ENCODE results near the gene PELI2.

Gene PELI2

DNA sequence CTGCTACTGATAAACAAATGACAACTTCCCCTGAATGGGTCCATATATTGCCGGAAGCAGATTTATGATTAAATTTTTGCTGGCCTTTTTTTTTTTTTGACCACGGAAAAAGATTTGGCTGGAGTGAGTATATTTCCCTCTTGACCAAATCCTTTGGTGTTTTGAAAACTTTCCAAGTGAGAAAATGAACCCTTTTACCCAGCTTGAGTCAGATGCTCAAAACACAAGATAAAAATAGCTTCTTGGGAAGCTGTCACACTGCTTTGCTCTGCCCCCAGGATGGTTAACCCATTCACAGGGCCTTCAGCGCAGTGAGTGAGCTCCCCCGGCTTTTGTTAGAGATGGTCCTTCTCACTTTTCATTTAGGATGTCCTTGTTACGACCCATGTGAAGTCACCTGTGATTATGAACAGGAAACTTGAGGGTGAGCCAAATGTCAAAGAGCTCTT lies 224.3 kb downstream of the PELI2 start:
- no peaks in the 10 kb centered on the region for H3K9me3 ChIP-seq (ENCODE audit: control insufficient read depth, insufficient read depth, low read depth, low read length)
- no peak overlapping the region for H3K4me3 ChIP-seq (ENCODE audit: low read depth, low read length)
- H3K4me1 ChIP-seq (ENCODE audit: control insufficient read depth, insufficient read depth, low read length), result no peaks in the 10 kb centered on the region
- CTCF ChIA-PET, result interaction anchor here (1.8 kb wide), 1 partner anchor 610 kb away, joined by 5 read pairs; no protein-coding TSS in a partner anchor
- POLR2A ChIA-PET, result no interaction called here
- H3K27ac ChIP-seq (ENCODE audit: extremely low read depth, low read depth, low read length), result no peak overlapping the region
- no peaks in the 10 kb centered on the region for H3K36me3 ChIP-seq (ENCODE audit: control insufficient read depth in 2 of 2, insufficient read depth in 1 of 2, low read length in 2 of 2)
- TF ChIP-seq ZNF501 (tag by site-specific recombination; IDR thresholded peaks at IDR 0.05) (no peak), KLF17 (tag by site-specific recombination; IDR thresholded peaks at IDR 0.05) (no peak), ZSCAN16 (tag by site-specific recombination; IDR thresholded peaks at IDR 0.05) (no peak), ZNF521 (tag by site-specific recombination; IDR thresholded peaks at IDR 0.05) (no peak), ZNF76 (tag by site-specific recombination; IDR thresholded peaks at IDR 0.05; ENCODE audit: borderline replicate concordance, low read depth) (no peak), ZNF473 (tag by site-specific recombination; IDR thresholded peaks at IDR 0.05) (no peak), ZNF610 (tag by site-specific recombination; IDR thresholded peaks at IDR 0.05; ENCODE audit: borderline replicate concordance) (no peak), YY1 (tag by site-specific recombination; IDR thresholded peaks at IDR 0.05) (no peak), ZNF341 (tag by site-specific recombination; IDR thresholded peaks at IDR 0.05; ENCODE audit: low read depth) (no peak), ZNF26 (tag by site-specific recombination; IDR thresholded peaks at IDR 0.05) (no peak), ZBTB6 (tag by site-specific recombination; IDR thresholded peaks at IDR 0.05) (no peak), ZBTB17 (tag by site-specific recombination; IDR thresholded peaks at IDR 0.05) (no peak), ZBTB26 (tag by site-specific recombination; optimal IDR thresholded peaks at IDR 0.05) (no peak), HOXD13 (CRISPR knock-in tag; IDR thresholded peaks at IDR 0.05; ENCODE audit: borderline replicate concordance) (no peak)
- TF ChIP-seq, protein P1, sequence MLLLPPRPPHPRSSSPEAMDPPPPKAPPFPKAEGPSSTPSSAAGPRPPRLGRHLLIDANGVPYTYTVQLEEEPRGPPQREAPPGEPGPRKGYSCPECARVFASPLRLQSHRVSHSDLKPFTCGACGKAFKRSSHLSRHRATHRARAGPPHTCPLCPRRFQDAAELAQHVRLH (tag by site-specific recombination; IDR thresholded peaks at IDR 0.05), result no peak

GRCh38 chr14:56349960-56350359 lies 231.7 kb downstream of the PELI2 start:
- CTCF ChIA-PET, result no interaction called here
- Histone ChIP-seq H3K27ac (ENCODE audit: extremely low read depth, low read depth, low read length) (no peak overlapping the region), H3K4me1 (ENCODE audit: control insufficient read depth, insufficient read depth, low read length) (no peaks in the 10 kb centered on the region), H3K9me3 (ENCODE audit: control insufficient read depth, insufficient read depth, low read depth, low read length) (no peaks in the 10 kb centered on the region), H3K36me3 (ENCODE audit: control insufficient read depth in 2 of 2, insufficient read depth in 1 of 2, low read length in 2 of 2) (no peaks in the 10 kb centered on the region), H3K4me3 (ENCODE audit: low read depth, low read length) (no peak overlapping the region)
- POLR2A ChIA-PET, result no interaction called here
- TF ChIP-seq ZNF621 (tag by site-specific recombination; IDR thresholded peaks at IDR 0.05) (no peak), ZBTB48 (tag by site-specific recombination; IDR thresholded peaks at IDR 0.05) (no peak), KLF16 (tag by site-specific recombination; IDR thresholded peaks at IDR 0.05) (no peak), ZFP3 (tag by site-specific recombination; IDR thresholded peaks at IDR 0.05; ENCODE audit: low read depth) (no peak), SCRT1 (tag by site-specific recombination; IDR thresholded peaks at IDR 0.05; ENCODE audit: borderline replicate concordance) (no peak), ZNF274 (IDR thresholded peaks at IDR 0.05; ENCODE audit: low read length) (no peak), ZNF274 (tag by site-specific recombination; IDR thresholded peaks at IDR 0.05; ENCODE audit: borderline replicate concordance) (no peak), ZBTB8A (tag by site-specific recombination; IDR thresholded peaks at IDR 0.05) (no peak), PRDM1 (tag by site-specific recombination; IDR thresholded peaks at IDR 0.05) (no peak), ZNF664 (tag by site-specific recombination; IDR thresholded peaks at IDR 0.05) (no peak), ZNF521 (tag by site-specific recombination; IDR thresholded peaks at IDR 0.05) (no peak), ZNF529 (tag by site-specific recombination; IDR thresholded peaks at IDR 0.05; ENCODE audit: insufficient replicate concordance) (no peak), ZNF18 (tag by site-specific recombination; IDR thresholded peaks at IDR 0.05) (no peak), ZNF175 (tag by site-specific recombination; IDR thresholded peaks at IDR 0.05) (no peak), OVOL3 (tag by site-specific recombination; IDR thresholded peaks at IDR 0.05) (no peak)
- TF ChIP-seq, protein P2, sequence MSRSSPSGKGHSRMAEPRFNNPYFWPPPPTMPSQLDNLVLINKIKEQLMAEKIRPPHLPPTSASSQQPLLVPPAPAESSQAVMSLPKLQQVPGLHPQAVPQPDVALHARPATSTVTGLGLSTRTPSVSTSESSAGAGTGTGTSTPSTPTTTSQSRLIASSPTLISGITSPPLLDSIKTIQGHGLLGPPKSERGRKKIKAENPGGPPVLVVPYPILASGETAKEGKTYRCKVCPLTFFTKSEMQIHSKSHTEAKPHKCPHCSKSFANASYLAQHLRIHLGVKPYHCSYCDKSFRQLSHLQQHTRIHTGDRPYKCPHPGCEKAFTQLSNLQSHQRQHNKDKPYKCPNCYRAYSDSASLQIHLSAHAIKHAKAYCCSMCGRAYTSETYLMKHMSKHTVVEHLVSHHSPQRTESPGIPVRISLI (tag by site-specific recombination; IDR thresholded peaks at IDR 0.05), result no peak
